ENCODE measurements around the gene CFAP45. TPM values are rescaled to one million over a fixed set of nuclear protein-coding genes. Genes with fewer than 3 reads are reported as not detected.

CFAP45 gene
- total and polyA plus RNA-seq, 2 experiments from 2014 or later: 0.36 TPM; not detected in 1

DNA sequence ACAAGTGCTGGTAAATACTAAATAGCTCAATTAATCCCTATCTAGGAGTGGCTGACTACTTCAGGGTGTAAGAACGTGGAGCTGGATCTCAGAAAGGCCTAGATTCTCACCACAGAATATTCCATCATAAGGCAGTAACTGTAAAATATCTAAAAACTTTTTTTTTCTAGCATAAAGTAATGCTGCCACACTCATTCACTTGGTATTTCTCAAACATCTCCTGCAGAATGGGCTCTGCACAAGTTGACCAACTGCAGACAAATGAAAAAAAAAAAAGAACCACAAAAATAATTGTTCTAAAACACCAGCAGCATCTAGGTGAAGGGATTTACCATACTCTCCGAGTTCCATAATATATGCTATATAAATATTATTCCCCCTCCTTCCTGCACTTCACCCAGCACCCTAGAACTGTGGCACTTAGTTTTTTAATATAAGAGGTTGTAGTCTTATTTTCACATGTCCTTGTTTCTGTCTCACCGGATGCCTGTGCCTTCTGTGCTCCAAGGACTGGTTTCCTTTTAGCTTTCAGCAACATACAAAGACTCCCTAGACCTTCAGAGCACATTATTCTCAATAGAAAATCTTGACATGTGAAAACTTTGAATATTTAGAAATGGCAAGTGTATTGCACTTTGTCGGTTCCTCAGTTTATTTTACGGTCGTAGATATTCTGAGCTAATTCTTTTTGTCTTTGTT, 46.4 kb downstream of the CFAP45 start (continued):
- TF ChIP-seq, protein P1, sequence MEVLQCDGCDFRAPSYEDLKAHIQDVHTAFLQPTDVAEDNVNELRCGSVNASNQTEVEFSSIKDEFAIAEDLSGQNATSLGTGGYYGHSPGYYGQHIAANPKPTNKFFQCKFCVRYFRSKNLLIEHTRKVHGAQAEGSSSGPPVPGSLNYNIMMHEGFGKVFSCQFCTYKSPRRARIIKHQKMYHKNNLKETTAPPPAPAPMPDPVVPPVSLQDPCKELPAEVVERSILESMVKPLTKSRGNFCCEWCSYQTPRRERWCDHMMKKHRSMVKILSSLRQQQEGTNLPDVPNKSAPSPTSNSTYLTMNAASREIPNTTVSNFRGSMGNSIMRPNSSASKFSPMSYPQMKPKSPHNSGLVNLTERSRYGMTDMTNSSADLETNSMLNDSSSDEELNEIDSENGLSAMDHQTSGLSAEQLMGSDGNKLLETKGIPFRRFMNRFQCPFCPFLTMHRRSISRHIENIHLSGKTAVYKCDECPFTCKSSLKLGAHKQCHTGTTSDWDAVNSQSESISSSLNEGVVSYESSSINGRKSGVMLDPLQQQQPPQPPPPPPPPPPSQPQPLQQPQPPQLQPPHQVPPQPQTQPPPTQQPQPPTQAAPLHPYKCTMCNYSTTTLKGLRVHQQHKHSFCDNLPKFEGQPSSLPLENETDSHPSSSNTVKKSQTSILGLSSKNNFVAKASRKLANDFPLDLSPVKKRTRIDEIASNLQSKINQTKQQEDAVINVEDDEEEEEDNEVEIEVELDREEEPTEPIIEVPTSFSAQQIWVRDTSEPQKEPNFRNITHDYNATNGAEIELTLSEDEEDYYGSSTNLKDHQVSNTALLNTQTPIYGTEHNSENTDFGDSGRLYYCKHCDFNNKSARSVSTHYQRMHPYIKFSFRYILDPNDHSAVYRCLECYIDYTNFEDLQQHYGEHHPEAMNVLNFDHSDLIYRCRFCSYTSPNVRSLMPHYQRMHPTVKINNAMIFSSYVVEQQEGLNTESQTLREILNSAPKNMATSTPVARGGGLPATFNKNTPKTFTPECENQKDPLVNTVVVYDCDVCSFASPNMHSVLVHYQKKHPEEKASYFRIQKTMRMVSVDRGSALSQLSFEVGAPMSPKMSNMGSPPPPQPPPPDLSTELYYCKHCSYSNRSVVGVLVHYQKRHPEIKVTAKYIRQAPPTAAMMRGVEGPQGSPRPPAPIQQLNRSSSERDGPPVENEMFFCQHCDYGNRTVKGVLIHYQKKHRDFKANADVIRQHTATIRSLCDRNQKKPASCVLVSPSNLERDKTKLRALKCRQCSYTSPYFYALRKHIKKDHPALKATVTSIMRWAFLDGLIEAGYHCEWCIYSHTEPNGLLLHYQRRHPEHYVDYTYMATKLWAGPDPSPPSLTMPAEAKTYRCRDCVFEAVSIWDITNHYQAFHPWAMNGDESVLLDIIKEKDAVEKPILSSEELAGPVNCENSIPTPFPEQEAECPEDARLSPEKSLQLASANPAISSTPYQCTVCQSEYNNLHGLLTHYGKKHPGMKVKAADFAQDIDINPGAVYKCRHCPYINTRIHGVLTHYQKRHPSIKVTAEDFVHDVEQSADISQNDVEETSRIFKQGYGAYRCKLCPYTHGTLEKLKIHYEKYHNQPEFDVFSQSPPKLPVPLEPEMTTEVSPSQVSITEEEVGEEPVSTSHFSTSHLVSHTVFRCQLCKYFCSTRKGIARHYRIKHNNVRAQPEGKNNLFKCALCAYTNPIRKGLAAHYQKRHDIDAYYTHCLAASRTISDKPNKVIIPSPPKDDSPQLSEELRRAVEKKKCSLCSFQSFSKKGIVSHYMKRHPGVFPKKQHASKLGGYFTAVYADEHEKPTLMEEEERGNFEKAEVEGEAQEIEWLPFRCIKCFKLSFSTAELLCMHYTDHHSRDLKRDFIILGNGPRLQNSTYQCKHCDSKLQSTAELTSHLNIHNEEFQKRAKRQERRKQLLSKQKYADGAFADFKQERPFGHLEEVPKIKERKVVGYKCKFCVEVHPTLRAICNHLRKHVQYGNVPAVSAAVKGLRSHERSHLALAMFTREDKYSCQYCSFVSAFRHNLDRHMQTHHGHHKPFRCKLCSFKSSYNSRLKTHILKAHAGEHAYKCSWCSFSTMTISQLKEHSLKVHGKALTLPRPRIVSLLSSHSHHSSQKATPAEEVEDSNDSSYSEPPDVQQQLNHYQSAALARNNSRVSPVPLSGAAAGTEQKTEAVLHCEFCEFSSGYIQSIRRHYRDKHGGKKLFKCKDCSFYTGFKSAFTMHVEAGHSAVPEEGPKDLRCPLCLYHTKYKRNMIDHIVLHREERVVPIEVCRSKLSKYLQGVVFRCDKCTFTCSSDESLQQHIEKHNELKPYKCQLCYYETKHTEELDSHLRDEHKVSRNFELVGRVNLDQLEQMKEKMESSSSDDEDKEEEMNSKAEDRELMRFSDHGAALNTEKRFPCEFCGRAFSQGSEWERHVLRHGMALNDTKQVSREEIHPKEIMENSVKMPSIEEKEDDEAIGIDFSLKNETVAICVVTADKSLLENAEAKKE (CRISPR knock-in tag; IDR thresholded peaks at IDR 0.05): no peak
- TF ChIP-seq POLR2AphosphoS5 (IDR thresholded peaks at IDR 0.05; ENCODE audit: low read depth) (no peak), CREB1 (CRISPR knock-in tag; IDR thresholded peaks at IDR 0.05; ENCODE audit: low read depth) (no peak)

DNA sequence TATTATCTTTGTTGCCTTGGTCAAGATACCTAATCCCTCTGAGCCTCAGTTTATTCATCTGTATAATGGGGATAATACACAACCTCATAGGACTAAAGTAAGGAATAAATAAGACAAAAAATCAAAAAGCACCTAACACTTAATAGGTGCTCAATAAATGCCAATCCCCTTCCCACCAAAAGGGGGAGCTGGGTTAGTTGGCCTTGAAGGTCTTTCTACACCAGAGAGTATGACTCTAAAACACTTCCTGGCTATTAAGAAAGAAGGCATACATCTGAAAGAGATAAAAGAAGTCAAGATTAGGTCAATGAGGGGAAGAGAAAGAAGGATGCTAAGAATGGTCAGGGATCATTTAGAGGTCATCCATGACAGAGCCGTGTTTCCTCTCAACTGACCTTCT, 48.6 kb downstream of the CFAP45 start:
- H3K4me1 Mint-ChIP-seq: peaks cover 9% of the 10 kb centered on the region
- H3K4me2 ChIP-seq: no peak overlapping the region
- no peaks in the 10 kb centered on the region for H3K9me3 Mint-ChIP-seq
- no peaks in the 10 kb centered on the region for H3K9me2 ChIP-seq (ENCODE audit: insufficient read depth)
- no peaks in the 10 kb centered on the region for H4K20me1 ChIP-seq (replicated peaks; ENCODE audit: insufficient read depth)
- TF ChIP-seq, protein P2, sequence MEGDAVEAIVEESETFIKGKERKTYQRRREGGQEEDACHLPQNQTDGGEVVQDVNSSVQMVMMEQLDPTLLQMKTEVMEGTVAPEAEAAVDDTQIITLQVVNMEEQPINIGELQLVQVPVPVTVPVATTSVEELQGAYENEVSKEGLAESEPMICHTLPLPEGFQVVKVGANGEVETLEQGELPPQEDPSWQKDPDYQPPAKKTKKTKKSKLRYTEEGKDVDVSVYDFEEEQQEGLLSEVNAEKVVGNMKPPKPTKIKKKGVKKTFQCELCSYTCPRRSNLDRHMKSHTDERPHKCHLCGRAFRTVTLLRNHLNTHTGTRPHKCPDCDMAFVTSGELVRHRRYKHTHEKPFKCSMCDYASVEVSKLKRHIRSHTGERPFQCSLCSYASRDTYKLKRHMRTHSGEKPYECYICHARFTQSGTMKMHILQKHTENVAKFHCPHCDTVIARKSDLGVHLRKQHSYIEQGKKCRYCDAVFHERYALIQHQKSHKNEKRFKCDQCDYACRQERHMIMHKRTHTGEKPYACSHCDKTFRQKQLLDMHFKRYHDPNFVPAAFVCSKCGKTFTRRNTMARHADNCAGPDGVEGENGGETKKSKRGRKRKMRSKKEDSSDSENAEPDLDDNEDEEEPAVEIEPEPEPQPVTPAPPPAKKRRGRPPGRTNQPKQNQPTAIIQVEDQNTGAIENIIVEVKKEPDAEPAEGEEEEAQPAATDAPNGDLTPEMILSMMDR (conservative IDR thresholded peaks at IDR 0.05; ENCODE audit: low read depth in 2 of 2): peak; percentile 55 to 65
- no peak for TF ChIP-seq POLR2AphosphoS5 (IDR thresholded peaks at IDR 0.05; ENCODE audit: low read depth)
- peaks cover 18% of the 10 kb centered on the region for H3K27me3 Mint-ChIP-seq (ENCODE audit: insufficient read depth, low read depth, poor library complexity)
- no peak overlapping the region for H3K4me3 Mint-ChIP-seq
- 0 out of 2 replicates have a peak, but pooled peaks cover 2% of the 10 kb centered on the region for H3F3A ChIP-seq (replicated peaks; ENCODE audit: low read depth)
- no peak overlapping the region for H3K4me3 ChIP-seq
- ATAC-seq (no peak), DNase-seq (ENCODE audit: low spot score) (peak; percentile 52)
- no peaks in the 10 kb centered on the region for H3K36me3 ChIP-seq (ENCODE audit: insufficient read depth)
- no peak overlapping the region for H3K27ac Mint-ChIP-seq
- H2AFZ ChIP-seq: no peak overlapping the region
- peaks cover 6% of the 10 kb centered on the region for H3K4me1 ChIP-seq (ENCODE audit: insufficient read depth)
- no peaks in the 10 kb centered on the region; the same call in 2 of the 3 replicates for H3K36me3 Mint-ChIP-seq (ENCODE audit: low read depth)
- no peaks in the 10 kb centered on the region for H3K79me2 ChIP-seq (replicated peaks; ENCODE audit: insufficient read depth)
- no peak overlapping the region for H3K27ac ChIP-seq (ENCODE audit: low read depth)
- peaks cover 42% of the 10 kb centered on the region for H3K27me3 ChIP-seq (ENCODE audit: insufficient read depth)

All from GM23338 (cell line).